Motor neuron (in vitro differentiated cells): ENCODE results near the gene SHANK1. TPM values are rescaled to one million over a fixed set of nuclear protein-coding genes. Genes with fewer than 3 reads are reported as not detected.
A peak's percentile ranks its signal among the peaks of the same experiment; 100 is the strongest.

Experiments
- ATAC-seq, 8 experiments: fragments of 200-7000 bp; cut with Tn5 transposase; replicated peaks in 6 of 8; 2 replicates each; pipeline ENCODE4 v1.8.0; 2021; ENCODE audit warnings: mild to moderate bottlenecking in 8 of 8, moderate library complexity in 8 of 8
- H3K27ac ChIP-seq, 2 donors: fragments of 250-450 bp; sonication (Bioruptor Pico); 2 replicates each; pipeline ENCODE4 v1.9.0; 2021; ENCODE audit warnings: antibody characterized with exemption in 2 of 2, mild to moderate bottlenecking in 2 of 2, moderate library complexity in 1 of 2
- H3K4me1 ChIP-seq, 2 donors: fragments of 250-450 bp; sonication (Bioruptor Pico); replicated peaks in 1 of 2; 2 replicates each; pipeline ENCODE4 v1.6.1; 2021; ENCODE audit warnings: antibody characterized with exemption in 2 of 2, mild to moderate bottlenecking in 2 of 2, moderate library complexity in 1 of 2
- H3K4me3 ChIP-seq, 5 donors: fragments of 250-450 bp; sonication (Bioruptor Pico); 2 replicates each; pipeline ENCODE4 v1.9.0; 2021; ENCODE audit warnings: antibody characterized with exemption in 5 of 5, mild to moderate bottlenecking in 5 of 5, moderate library complexity in 4 of 5
- WGBS, 10 experiments: fragments of 450-650 bp; shearing (Covaris generic); methylation state at CpG; one replicate each; pipeline ENCODE4 v1.0.0; 2022; 5-methylcytosine and 5-hydroxymethylcytosine counted together
- in situ Hi-C, 9 experiments: fragments of 400-800 bp; cut with MboI; loops; one replicate each; pipeline ENCODE4 v1.15.0; 2021; ENCODE audit warnings: low sequenced_read_pairs in 9 of 9, low pct_unique_long_range_greater_than_20kb in 2 of 9; ENCODE audit not compliant: unreplicated experiment in 9 of 9
- total RNA-seq, 8 experiments: library from RNA; unstranded; fragments of 300-600 nt; gene quantifications; 2 replicates each; pipeline versions ENCODE4 v1.2.3 to v1.2.4, GENCODE V29; 2022

The SHANK1 gene
- total RNA-seq, 8 experiments from 2014 or later, result 1.7 to 22.5 (median 7.2) TPM

DNA sequence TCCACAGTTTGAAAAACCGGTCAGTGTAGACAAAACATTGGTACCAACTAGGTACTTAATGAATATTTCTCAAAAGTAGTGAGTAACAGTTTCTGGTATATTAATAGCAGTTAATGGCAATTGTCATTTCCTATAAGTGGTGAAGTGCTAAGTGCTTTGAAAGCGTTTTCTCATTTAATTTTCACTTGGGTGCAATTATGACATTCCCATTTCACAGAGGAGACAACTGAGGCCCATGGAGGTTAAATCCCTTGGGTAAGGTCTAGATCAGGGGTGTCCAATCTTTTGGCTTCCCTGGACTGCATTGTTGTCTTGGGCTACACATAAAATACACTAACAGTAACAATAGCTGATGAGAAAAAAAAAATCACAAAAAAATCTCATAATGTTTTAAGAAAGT is 79.2 kb downstream of the SHANK1 start:
- no peak overlapping the region for H3K27ac ChIP-seq
- H3K4me1 ChIP-seq, result no peaks in the 10 kb centered on the region
- 0 to 69% (median 45%) methylated on average over 1 to 2 of the region's 2 CpGs; no CpG with 5 or more reads in 4 of the 10 experiments for WGBS, 10 experiments
- no peak overlapping the region for H3K4me3 ChIP-seq
- ATAC-seq, result no peak
- in situ Hi-C loops, result no loop called here

DNA sequence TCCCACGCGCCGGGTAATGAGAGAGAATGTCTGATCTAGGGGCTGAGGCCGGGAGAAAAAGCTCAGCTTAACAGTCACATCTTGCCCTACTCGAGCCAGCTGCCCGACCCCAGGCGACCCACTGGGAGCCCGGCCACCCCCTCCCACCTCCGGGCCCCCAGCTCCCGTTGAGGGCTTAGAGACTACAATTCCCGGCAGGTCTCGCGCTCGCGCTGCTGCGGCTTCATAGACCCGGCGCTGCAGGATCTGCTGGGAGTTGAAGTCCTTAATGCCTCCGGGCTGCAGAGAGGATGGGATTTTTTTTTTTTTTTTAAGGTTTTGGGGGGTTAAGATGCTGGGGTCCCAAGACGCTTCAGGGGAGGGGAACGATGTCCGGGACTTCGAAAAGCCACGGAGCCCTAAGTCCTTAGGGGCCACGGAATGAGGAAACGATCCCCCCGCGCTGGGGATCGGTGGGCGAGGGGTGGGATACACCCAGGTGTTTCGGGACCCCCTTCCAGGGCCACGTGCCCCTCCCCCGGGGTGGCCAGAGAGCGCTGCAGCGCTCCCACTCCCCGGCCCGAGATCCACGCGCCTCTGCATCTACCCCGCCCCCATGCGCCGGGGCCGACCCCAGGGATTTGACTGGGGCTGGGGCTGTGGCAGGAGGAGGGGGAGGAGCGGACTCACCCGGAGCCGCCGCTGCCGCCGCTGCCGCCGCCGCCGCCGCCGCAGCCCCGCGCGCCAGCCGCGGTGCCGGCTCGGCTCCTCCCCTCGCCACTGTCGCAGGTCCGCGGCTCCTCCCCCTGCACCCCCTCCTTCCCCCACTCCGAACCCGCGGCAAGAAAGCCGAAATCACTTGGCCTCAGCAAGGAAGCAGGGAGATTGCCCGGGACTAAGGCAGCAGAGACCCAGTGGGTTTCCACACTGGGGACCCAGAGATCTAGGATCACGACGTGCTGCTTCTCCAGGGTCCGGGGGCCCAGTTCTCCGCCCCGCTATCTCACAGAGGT is 80.2 kb downstream of the SHANK1 start, which contains the start of gene SYT3:
Gene SYT3, minus strand, starts transcription at position 761 of the 992 bp plus-strand sequence. CDS start 2,470 bp downstream, outside the sequence.
- Histone ChIP-seq H3K4me1 (no peaks in the 10 kb centered on the region), H3K4me3 (peak within 1 kb of the TSS; percentile 53 to 74 (median 64)), H3K27ac (no peak within 1 kb of the TSS)
- 30 to 33% methylated on average over 2 to 3 of the region's 76 CpGs; no CpG with 5 or more reads in 8 of the 10 experiments for WGBS, 10 experiments
- in situ Hi-C loops, result no loop called here
- ATAC-seq, result peak; percentile 59 to 93 (median 90)

DNA sequence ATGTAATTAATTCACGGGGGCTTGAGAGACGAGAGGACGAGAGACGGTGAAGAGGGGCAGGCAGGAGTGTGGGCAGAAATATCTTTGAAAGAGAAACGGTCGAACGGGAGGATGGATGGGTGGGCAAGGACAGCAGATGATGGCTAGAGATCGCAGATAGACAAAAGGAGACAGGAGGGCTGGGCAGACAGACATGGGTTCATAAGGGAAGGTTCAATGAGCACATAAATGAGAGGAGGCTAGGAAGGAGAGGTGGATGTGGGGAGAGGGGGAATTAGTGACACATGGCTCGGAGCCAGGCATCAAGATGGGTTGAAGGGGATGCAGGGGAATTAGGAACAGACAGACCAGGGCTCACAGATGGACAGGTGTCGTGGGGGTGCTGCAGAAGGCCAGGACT is 81.0 kb downstream of the SHANK1 start:
- Histone ChIP-seq H3K27ac (no peak overlapping the region), H3K4me3 (peak overlapping the region; percentile 53 to 74 (median 64)), H3K4me1 (no peaks in the 10 kb centered on the region)
- ATAC-seq, result no peak
- in situ Hi-C loops, result no loop called here
- 6 to 66% (median 29%) methylated on average over 1 to 9 of the region's 10 CpGs for WGBS, 10 experiments

DNA sequence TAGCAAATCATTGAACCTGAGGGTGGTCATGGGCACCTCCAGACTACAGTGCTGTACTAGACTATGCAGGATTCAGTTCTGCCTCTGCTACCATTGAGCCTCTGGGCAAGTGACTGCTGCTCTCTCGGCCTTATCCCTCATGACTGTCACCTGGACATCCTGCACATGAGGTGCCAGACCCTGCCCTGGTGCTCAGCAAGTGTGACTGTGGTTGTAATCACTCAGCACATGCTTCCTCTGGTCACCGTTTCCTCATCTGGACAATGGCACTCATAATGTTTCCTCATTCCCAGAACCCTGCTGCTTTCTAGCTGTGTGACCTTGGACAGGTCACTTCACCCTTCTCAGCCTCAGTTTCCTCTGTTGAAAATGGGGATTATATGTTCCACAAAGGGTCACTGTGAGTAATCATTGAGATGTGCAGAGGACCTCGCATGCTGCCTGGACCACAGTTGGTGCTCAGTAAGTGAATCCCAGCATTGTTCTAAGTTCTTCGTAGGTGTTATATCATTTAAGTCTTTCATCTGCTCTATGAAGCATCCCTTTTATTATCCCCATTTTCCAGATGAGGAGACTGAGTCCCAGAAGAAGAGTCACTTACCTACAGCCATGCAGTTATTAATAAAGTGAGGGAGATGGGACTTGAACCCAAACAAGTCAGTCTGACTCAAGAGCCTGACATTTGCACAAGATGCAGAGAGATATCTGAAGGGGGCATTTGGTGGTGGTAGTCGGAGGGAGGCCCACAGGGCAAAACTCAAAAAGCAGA is 83.1 kb downstream of the SHANK1 start:
- no peak overlapping the region for H3K4me3 ChIP-seq
- ATAC-seq, result no peak
- in situ Hi-C loops, result no loop called here
- no peak overlapping the region for H3K27ac ChIP-seq
- H3K4me1 ChIP-seq, result no peaks in the 10 kb centered on the region
- WGBS, 10 experiments, result 14 to 58% (median 39%) methylated on average over 1 to 5 of the region's 5 CpGs; no CpG with 5 or more reads in 3 of the 10 experiments

DNA sequence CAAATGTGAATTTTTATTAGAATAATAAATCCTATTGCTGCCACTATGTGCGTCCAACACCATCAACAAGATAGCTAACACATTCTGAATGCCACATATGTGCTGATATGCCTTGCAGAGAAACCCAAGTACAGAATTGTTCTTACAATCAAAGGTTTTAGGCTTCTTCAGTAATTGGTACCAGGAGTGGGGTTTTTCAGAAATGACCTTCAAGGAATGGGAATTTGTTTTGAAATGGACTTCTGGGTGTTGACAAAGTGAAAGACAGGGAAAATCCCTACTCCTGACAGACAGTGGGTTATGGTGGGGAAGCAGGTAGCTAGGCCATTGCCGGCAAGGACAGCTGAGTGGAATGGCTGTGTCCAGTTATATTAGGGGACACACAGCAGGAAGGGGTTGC is 85.6 kb downstream of the SHANK1 start:
- ATAC-seq, result no peak
- 35 to 100% (median 76%) methylated on average over 1 to 2 of the region's 2 CpGs; no CpG with 5 or more reads in 4 of the 10 experiments for WGBS, 10 experiments
- H3K4me3 ChIP-seq, result no peak overlapping the region
- in situ Hi-C loops, result no loop called here
- H3K27ac ChIP-seq, result no peak overlapping the region
- no peaks in the 10 kb centered on the region for H3K4me1 ChIP-seq

DNA sequence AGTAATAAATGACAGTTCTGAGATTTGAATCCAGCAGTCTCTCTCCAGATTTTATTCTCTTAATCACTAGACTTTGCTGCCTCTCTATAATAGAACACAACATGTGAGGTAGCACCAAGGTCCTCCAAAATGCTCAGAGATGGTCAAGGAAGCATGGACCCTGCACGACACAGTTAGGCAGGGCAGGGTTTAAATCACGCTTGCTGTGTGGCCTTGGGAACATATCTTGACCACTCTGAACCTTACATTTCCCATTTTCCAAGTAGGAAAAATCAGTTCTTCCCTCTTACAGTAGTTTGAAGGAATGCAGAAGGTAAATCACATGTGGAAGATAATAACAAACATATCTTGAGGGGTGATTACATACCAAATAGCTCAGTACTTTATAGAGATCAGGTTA is 86.2 kb downstream of the SHANK1 start:
- 0 to 33% (median 16%) methylated on average over 1 to 2 of the region's 2 CpGs; no CpG with 5 or more reads in 4 of the 10 experiments for WGBS, 10 experiments
- in situ Hi-C loops, result no loop called here
- no peak for ATAC-seq
- H3K4me1 ChIP-seq, result no peaks in the 10 kb centered on the region
- H3K27ac ChIP-seq, result no peak overlapping the region
- H3K4me3 ChIP-seq, result no peak overlapping the region

DNA sequence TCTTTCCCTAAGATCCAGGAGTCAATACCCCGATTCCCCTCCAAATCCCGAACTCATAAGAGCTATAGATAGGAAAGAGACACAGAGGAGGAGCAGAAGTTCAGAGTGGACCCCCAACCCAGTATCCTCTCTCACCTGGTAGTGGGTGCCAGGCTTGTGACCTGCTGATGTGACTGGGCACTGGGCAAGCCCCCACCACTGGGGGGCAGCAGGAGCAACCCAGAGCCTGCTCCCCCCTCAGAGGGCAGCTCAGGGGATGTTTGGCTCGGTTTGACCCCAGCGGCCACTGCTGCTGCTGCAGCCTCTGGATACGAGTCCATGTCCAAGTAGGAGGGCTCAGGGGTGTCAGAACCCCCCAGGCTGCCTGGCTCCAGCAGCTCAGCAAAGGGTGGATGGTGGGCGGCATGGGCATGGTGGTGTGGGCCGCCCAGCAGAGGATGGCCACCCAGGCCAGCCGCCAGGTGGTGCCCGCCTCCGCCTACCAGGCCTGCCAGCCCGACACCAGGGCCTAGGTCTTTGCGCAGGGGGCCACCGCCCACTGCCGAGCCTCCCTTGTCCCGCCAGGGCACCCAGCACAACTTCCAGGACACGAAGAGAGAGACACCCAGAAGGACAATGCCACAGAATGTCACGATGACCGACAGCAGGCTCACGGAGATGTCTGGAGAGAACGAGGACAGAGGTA is 87.3 kb downstream of the SHANK1 start:
- Histone ChIP-seq H3K27ac (no peak overlapping the region), H3K4me1 (no peaks in the 10 kb centered on the region), H3K4me3 (no peak overlapping the region)
- WGBS, 10 experiments, result 10 to 65% (median 50%) methylated on average over 1 to 6 of the region's 20 CpGs; no CpG with 5 or more reads in 4 of the 10 experiments
- ATAC-seq, result no peak
- in situ Hi-C loops, result no loop called here

DNA sequence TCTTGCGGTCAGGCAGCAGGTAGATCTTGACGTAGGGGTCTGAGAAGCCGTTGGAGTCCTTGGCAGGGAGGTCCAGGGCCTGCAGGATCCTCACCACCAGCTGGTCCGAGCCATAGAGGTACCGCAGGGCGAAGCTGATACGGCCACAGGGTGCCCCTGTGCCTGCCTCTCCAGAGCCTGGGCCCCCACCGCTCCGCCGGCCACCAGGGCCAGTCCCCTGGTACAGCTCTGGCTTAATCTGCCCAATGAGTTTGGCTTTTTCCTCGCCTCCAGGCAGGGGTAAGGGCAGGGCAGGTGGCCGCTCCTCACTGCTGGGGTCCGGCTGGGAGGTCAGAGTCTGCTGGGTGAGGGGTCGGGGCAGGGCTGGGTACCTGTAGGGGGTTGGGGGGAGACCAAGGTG is 89.8 kb downstream of the SHANK1 start:
- in situ Hi-C loops, result no loop called here
- no peak for ATAC-seq

DNA sequence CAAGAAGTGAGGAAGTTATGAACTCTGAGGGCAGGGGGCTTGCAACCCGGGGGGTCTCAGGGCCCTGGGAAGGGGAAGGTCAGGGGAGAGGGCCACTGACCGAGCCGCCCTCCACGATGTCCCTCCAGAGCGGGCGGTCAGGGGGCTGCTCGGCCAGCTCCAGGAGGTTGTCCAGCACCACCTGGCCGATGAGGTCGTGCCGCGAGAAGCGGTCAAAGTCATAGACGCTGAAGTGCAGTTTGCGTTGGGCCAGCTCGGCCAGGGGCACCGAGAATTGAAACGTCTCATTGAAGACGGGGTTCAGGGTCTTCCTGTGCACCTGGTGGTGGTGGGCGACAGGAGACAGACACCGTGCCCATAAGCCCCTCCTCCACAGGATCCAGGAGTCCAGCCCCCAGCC is 90.4 kb downstream of the SHANK1 start:
- 88% methylated on average over 9 of the region's 20 CpGs; no CpG with 5 or more reads in 9 of the 10 experiments for WGBS, 10 experiments
- no peak for ATAC-seq
- in situ Hi-C loops, result no loop called here
- Histone ChIP-seq H3K4me3 (no peak overlapping the region), H3K27ac (no peak overlapping the region), H3K4me1 (no peaks in the 10 kb centered on the region)

More for the DNA sequence above, 89.8 kb downstream of the SHANK1 start:
- WGBS, 10 experiments, result 85% methylated on average over 4 of the region's 14 CpGs; no CpG with 5 or more reads in 9 of the 10 experiments
- H3K4me3 ChIP-seq, result no peak overlapping the region
- no peak overlapping the region for H3K27ac ChIP-seq
- no peaks in the 10 kb centered on the region for H3K4me1 ChIP-seq

DNA sequence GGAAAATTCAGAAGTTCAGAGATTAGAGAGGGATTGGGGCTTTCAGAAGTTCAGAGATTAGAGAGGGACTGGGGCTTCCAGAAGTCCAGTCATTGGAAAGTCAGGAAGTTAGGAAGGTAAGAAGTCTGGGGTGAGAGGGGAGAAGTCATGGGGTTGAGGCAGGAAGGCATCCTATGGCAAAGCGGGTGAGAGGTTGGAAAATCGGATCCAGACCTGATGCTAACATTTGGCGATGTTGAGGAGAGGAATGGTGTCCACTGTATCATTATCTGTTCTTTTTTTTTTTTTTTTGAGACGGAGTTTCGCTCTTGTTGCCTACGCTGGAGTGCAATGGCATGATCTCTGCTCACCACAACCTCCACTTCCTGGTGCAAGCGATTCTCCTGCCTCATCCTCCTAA is 91.1 kb downstream of the SHANK1 start:
- no peak overlapping the region for H3K4me3 ChIP-seq
- no peak for ATAC-seq
- 53 to 84% (median 60%) methylated on average over 1 to 7 of the region's 7 CpGs; no CpG with 5 or more reads in 1 of the 10 experiments for WGBS, 10 experiments
- in situ Hi-C loops, result no loop called here
- no peaks in the 10 kb centered on the region for H3K4me1 ChIP-seq
- no peak overlapping the region for H3K27ac ChIP-seq

DNA sequence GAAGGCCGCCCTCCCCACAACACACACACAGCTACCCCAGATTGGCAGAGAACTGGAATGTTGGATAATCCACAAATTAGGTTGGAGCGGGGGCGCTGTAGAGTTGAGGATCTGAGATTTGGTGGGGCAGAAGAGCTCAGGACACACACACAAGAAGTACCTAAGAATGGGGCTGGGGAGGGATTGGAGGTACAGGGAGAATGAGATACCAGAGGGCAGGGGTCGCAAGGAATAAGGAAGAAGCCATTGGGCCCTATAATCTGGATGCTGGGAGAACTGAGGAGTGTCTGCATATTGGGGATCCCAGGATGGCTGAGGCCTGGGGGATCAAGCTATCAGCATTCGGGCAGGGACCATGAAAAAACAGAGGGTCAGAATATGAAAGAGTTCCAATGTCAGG is 91.5 kb downstream of the SHANK1 start:
- Histone ChIP-seq H3K4me1 (no peaks in the 10 kb centered on the region), H3K4me3 (no peak overlapping the region), H3K27ac (no peak overlapping the region)
- in situ Hi-C loops, result no loop called here
- no peak for ATAC-seq
- 0 to 50% (median 34%) methylated on average over 1 to 3 of the region's 5 CpGs; no CpG with 5 or more reads in 6 of the 10 experiments for WGBS, 10 experiments

DNA sequence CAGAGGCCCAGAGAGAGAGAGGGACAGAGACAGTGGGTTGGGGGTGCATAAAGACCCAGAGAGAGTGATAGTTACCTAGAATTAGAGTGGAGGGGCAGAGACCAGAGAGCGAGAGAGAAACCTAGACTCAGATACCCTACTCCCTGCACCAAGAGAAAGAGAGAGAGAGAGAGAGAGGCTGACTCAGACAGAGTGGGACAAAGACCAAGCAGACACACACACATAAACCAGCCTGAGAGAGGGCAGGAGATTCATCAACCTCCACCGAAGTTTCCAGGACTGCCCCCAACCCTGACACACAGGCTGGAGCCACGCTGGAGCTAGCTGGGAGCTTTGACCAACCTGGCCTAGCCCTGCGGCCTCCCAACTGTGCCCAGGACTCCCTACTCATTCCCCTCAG is 92.8 kb downstream of the SHANK1 start:
- no peaks in the 10 kb centered on the region for H3K4me1 ChIP-seq
- in situ Hi-C loops, result no loop called here
- no peak overlapping the region for H3K4me3 ChIP-seq
- WGBS, 10 experiments, result 0 to 67% (median 40%) methylated on average over 1 to 2 of the region's 4 CpGs; no CpG with 5 or more reads in 5 of the 10 experiments
- ATAC-seq, result peak in 3 of 8 experiments; percentile 29 to 90 (median 71)
- H3K27ac ChIP-seq, result no peak overlapping the region
